Sciatic nerve (tissue), 2 donors: ENCODE results near the gene MRPS16. TPM values are rescaled to one million over a fixed set of nuclear protein-coding genes. Genes with fewer than 3 reads are reported as not detected.

Experiments used
- ATAC-seq: fragments of 200-7000 bp; cut with Tn5 transposase; one replicate; pipeline ENCODE4 v1.9.1; 2020; ENCODE audit warnings: mild to moderate bottlenecking, moderate library complexity
- DNase-seq: peaks from one replicate; pipeline ENCODE4 v3.0.0-alpha.2; 2020; ENCODE audit warnings: low spot score
- intact Hi-C: fragments of 100-400 bp; cut with DNase I; formaldehyde crosslinking; loops from one replicate; pipeline ENCODE4 v1.14.2; 2022
- total RNA-seq: library from RNA; stranded (reverse); fragmentation: NEBNext Ultra II Directional; extraction: Animal tissue kit (Norgen Biotek cat#: 25700); gene quantifications from one replicate; pipeline ENCODE4 v1.2.1, GENCODE V29; 2021
- donor health status: DM: no; HTN: no; CAD: no.
- donor health status: DM: no; HTN: no; CAD: no.

Gene MRPS16
- total RNA-seq, 1 donor from 2014 or later: 40.6 TPM

DNA sequence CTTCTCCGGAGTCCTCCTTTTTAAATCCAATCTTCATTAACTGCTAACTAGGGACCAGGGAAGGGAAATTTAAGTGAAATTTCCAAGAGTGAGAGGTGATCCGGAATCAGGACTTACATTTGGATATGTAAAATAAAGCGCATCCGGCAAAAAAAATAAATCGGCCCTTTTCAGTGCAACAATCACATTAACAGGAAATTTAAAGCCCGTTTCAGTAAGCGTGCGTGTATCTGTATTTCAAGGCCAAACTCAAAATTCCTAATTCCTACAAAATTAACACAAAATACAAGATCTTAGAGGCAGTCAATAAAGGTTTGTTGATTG, 6.2 kb downstream of the MRPS16 start:
- DNase-seq (no peak), ATAC-seq (no peak)
- intact Hi-C loops: no loop called here

DNA sequence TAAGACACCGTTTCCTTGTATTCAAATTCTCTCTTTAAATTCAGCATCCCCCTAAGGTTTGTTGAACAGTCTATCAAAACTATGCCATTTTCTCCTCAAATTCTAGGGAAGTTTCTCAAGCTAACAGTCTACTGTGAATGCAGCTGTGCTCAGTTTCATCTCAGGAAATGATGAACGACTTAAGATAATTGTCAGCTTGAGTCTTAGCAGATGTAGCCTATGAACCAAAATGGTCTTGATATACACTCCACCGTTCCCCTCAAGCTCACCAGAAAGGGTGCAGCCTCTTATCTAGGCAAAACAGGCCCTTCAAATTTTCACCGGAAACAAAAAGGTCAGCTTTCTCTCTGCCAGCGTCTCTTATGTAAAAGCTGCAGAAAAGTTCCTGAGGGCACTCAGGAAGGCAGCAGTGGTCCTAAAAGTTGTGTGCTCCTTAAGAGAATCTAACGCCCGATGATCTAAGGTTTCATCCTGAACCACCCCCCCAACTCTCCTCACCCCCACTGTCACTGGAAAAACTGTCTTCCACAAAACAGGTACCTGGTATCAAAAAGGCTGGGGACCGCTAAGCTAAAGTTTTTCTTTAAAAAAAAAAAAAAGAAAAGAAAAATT, 7.5 kb downstream of the MRPS16 start:
- intact Hi-C loops: no loop called here
- ATAC-seq: no peak
- no peak for DNase-seq

DNA sequence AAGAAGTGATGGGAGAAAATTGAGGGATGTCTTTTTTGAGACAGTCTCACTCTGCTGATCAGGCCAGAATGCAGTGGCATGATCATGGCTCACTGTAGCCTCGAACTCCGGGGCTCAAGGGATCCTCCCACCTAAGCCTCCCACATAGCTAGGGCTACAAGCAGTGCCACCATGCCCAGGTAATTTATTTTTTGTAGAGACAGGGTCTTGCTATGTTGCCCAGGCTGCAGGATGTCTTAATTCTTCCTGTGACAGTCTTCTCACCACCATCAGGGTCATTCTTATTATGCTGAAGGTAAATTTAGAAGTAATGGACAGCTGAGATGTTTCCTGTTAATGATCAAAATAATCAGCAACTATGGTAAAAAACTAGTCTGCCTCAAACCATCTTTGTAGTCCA, 12.5 kb downstream of the MRPS16 start:
- ATAC-seq: no peak
- intact Hi-C loops: no loop called here
- DNase-seq: no peak

DNA sequence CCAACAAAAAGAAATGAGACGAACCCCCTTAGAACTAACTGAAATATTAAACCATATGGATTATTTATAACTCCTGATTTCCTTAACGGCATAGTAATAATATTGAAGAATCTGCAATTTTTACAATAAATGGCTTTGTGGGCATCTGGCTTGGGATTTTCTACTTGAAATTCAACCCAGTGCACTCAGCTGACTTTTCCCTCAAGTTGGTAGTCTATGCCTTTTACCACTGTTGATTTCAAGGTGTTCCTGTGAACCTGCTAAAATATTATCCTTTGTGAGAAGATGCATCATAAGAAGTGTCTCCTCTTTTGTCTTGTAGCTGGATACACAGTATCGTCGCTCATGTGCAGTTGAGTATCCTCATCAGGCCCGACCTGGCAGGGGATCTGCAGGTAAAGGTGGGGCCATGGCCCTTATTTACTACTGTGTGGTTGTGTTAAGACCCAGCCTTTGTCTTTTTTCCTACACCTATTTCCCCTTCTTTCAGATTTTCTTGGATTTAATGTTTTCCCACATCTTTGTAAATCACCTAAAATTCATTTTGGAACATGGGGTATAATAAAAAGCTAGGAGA, 13.4 kb downstream of the MRPS16 start:
- intact Hi-C loops: no loop called here
- ATAC-seq (no peak), DNase-seq (no peak)

DNA sequence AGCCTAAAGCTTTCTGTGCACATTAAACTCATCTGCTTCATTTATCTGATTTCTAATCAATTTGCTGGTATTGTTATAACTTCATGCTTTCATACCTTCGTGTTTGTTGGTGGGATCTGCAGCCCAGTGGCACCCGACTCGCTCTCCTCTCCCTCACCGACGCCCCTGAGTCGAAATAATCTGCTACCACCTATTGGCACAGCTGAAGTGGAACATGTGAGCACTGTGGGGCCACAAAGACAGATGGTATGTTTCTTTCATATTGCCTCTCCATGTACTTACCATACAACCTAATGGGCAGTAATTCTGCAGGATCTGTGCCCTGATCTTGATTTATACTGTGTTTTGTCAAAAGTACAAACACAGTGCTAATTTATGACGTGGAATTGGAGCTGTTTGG, 17.7 kb downstream of the MRPS16 start:
- no peak for ATAC-seq
- no peak for DNase-seq
- intact Hi-C loops: no loop called here

DNA sequence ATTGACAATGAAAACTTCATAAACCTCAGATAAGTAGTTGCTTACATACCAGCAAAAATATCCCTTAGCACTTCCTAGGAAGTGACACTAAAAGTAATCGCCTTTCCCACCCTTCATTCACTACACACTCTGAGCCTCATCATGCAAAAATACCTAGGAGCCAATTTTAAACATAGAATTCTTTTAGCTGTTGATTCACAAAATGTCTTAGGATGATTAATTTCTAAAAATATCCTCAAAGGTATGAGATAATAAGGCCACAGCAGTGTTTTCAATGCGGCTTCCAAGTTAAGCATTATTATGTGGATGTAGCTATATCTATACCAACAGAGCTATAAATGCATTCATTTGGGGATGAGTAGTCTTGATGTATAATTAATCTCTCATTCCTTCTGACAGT, 18.6 kb downstream of the MRPS16 start:
- intact Hi-C loops: no loop called here
- ATAC-seq (no peak), DNase-seq (no peak)

DNA sequence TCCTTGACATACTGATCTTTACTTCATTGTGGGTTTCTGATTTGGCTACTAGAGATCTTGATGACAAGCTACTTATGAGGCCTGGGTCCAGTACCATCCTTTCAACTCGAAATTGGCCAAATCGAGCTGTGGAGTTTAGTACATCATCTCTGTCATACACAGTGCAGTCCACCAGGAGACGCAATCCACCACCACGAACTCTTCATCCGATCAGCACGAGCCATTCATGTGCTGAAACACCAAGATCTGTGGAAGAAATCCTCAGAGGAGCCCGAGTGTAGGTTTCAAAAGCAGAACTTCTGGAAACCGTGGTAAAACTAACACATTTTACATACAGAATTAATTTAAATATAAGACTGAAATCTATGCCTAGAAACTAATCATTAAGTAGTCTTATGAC, 19.6 kb downstream of the MRPS16 start:
- DNase-seq (no peak), ATAC-seq (no peak)
- intact Hi-C loops: no loop called here

DNA sequence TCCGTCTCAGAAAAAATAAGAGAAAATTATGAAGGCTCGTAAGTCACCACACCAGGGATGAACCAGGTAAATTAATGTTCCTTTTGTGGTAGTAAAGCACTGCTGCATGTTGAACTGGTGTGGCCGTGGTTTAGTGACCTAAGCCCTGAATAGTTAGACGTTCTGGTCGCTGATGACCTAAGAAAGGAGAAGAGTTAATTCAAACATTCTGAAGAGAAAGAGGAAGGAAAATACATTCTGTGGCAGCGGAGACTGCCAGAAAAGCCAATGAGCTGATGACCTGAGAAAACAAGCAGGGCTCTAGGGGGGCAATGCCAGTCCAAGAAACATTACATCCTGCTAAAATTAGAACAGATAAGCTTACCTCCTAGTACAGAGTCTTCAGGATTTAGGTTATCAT, 22.9 kb downstream of the MRPS16 start:
- ATAC-seq: no peak
- no peak for DNase-seq
- intact Hi-C loops: no loop called here

DNA sequence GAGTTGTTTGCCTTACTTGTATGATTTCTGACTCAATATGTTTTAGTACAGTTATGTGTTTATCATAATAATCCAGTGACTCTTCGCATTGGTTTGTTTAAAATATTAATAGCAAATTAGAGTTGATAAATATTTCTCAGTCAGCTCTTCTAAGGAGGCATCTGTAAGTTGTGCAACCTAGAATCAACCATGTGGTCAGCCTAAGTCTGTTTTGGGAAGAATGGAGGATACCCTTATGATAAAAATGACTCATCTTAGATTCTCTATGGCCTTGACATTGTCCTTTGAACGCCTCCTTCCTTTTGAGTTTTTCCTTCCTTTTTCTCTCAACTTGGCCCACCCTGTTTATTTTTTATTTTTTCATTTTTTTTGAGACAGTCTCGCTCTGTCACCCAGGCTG, 24.2 kb downstream of the MRPS16 start:
- DNase-seq: no peak
- intact Hi-C loops: no loop called here
- no peak for ATAC-seq

DNA sequence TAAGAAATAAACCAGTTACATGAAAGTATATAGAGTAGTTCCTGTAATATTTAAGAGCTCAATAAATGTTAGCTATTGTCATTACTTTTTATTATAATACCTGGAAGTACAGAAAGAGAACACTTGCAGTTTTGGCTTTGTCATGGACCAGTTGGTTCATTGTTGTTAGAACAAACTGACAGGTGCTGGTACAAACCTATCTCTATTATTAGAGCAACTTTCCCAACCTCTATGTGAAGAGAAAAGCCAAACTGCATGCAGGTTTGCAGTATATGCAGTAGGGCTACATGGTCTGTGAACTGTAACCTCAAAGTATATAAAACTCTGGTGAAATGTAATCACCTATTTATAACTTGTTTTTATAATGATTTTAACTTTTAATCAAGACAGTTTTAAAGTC, 25.8 kb downstream of the MRPS16 start:
- intact Hi-C loops: no loop called here
- DNase-seq: no peak
- ATAC-seq: no peak

DNA sequence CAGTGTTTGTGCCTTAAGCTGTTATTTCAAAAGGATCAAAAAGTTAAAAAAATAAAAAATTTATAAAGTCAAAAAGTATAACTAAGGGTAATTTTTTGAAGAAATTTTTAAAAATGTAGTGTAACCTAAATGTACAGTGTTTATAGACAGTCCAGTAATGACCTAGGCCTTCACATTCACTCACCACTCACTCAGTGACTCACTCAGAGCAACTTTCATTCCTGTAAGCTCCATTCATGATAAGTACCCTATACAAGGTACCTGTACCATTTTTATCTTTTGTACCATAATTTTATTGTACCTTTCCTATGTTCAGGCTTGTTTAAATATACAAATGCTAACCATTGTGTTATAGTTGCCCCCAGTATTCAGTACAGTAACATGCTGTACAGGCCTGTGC, 26.9 kb downstream of the MRPS16 start:
- intact Hi-C loops: no loop called here
- ATAC-seq (no peak), DNase-seq (no peak)

DNA sequence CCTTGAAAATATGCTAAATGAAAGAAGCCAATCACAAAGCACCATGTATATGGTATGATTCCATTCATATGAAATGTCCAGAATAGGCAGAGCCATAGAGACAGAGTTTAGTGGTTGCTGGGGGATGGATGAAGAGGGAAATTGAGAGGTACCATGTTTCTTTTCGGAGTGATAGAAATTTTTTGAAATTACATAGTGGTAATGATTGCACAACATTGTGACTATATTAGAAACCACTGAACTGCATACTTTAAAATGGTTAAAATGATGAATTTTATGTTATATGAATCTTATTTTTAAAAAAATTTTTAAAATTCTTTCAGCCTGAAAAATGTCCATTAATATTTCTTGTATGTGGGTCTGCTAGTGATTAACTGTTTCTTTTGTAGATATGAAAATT, 31.5 kb downstream of the MRPS16 start:
- ATAC-seq (no peak), DNase-seq (no peak)
- intact Hi-C loops: no loop called here

DNA sequence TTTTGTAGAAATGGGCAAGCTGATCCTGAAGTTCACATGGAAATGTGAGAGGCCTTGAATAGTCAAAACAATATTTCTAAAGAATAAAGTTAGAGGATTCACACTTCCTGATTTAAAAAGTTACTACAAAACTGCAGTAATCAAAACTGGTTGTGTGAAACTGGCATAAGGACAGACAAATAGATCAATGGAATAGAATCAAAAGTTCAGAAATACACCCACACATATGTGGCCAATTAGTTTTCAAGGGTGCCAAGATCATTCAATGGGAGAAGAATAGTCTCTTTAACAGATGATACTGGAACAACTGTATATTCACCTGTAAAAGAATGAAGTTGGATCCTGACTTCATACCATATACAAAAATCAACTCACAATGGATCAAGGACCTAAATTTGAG, 33.1 kb downstream of the MRPS16 start:
- intact Hi-C loops: no loop called here
- ATAC-seq (no peak), DNase-seq (no peak)

DNA sequence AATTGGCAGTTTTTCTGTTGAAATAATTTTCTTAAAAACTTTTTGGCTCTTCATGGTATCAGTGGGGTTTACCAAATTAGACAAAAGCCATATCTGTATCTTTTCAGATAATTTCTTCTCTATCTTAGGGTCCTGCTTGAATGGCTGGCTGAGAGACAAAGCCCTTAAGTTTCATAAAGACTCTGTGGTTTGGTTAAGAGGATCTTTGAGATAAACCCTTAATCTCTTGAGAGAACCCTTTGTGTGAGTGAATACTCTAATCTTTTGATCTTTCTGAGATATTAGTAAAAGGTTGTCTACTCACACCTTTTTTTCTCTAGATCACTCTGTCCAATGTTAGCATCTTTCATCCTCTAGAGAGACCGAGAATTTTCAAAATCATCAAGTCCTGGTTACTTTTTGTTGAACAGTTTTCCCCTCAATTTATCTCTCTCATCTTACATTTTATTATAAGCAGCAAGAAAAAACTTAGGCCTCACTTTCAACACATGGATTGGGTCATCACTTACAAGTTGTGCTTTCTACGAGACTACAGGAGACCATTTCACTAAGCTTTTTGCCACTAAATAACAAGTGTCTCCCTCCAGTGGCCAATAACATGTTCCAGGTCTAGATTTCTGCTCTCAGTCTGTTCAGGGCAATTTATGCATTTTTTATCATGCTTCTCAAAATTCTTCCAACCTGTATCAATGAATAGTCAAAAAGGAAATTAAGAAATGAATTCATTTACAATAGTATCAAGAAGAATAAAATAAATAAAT, 33.8 kb downstream of the MRPS16 start:
- intact Hi-C loops: no loop called here
- DNase-seq: no peak
- ATAC-seq: no peak

DNA sequence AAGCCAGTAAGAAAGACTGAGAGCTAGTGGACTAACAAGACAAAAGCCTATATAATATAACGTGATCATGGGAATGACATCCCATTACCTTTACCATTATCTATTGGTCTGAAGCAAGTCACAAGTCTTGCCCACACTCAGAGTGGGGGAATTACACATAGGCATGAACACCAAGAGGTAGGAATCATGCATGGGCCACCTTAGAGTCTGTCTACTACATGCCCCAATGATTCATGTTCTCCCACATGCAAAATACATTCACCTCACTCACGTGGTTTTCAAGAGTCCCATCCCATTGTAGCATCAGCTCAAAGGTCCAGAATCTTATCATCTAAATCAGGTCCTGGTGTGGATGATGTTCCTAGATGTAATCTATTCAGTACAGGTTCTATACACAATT, 34.8 kb downstream of the MRPS16 start:
- intact Hi-C loops: no loop called here
- ATAC-seq: no peak

DNA sequence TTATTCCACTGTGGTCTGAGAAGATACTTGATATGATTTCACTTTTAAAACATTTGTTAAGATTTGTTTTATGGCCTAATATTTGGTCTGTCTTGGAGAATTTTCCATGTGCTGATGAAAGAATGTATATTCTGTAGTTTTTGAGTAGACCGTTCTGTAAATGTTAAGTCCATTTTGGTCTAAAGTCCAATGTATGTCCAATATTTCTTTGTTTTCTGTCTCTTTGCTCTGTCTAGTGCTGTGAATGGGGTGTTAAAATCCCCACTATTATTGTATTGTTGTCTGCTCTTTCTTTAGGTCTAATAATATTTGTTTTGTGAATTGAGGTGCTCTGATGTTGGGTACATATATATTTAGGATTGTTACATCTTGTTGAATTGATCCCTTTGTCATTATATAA, 36.7 kb downstream of the MRPS16 start:
- no peak for ATAC-seq
- no peak for DNase-seq
- intact Hi-C loops: no loop called here

More for the DNA sequence above, 34.8 kb downstream of the MRPS16 start:
- no peak for DNase-seq

DNA sequence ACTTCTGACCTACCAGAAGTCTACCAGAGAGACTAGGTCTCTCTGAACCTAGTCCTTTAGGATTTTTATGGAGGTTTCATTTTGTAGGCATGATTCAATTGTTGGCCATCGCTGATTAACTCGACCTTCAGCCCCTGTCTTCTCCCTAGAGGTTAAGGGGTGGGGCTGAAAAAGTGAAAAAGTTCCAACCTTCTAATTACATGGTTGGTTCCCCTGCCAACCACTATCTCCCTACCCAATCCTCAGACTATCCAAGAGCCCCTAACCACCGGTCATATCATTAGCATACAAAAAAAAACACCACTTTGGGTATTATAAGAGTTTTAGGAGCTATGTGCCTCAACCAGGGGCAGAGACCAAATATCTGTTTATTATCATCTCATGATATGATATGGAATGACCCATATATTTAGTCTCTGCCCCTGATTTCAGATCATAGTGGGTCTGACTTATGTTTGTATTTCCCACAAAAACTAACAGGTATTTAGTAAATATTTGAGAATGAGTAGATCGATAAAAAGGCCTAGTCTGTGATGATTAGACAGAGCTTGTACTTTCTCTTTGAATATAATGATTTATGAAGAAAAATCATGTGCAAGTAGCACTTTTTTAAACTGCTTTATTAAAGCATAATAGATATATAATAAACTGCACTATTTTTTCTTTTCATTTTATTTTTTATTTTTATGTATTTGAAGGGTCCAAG, 41.2 kb downstream of the MRPS16 start:
- ATAC-seq: no peak
- intact Hi-C loops: no loop called here

DNA sequence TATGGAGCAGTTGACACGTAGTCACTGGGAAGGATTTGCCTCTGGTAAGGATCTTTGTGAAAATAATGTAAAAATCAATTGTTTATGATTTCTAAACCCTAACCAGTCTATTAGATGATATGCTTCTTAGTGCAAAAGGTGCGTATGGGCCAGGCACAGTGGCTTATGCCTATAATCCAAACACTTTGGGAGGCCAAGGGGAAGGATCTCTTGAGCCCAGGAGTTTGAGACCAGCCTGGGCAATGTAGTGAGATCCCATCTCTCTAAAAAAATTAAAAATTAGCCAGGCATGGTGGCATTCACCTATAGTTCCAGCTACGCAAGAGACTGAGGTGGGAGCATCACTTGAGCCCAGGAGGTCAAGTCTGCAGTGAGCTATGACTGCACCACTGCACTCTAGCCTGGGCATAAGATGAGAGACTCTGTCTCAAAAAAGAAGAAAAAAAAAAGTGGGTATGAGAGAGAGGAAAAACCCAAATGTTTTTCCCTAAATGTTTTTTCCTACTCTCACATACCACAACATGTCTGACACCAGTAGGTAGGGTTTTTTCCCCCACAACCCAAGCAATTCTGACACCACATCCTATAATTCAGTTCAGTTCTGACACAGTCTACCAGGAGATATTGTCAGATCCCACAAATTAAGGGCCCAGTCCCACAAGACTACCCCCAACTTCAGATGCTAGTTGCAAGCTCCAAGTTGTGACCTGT, 41.9 kb downstream of the MRPS16 start:
- intact Hi-C loops: no loop called here
- DNase-seq (no peak), ATAC-seq (no peak)

More for the DNA sequence above, 41.2 kb downstream of the MRPS16 start:
- no peak for DNase-seq

DNA sequence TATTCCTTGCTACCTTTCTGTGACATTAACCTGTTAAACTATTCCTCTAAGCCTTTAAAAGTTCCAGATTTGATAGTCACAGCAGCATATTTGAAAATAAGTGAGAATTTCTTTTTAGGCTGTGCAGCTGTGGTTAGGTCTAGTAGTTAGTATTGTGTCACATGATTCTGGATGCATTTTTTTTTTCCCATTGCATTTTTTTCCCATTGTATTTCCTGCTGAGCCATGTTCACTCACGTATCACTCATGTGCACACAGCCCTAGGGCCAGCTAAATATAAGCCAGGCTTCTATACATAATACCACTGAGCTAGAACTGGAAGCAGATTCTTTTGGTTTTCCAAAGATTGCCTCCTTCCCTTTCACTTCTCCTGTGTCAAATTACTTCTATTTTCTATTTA, 42.7 kb downstream of the MRPS16 start:
- intact Hi-C loops: no loop called here
- no peak for DNase-seq
- no peak for ATAC-seq

DNA sequence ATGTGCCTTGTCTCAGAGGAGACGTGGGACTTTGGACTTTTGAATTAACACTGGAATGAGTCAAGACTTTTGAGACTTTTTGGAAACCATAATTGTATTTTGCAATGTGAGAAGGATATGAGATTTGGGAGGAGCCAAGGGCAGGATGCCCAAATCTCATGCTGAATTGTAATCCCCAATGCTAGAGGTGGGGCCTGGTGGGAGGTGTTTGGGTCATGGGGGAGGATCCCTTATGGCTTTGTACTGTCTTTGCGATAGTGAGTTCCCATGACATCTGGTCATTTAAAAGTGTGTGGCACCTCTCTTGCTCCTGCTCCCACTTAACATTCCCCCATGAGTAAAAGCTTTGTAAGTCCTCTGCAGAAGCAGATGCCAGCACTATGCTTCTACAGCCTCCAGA, 44.6 kb downstream of the MRPS16 start:
- intact Hi-C loops: no loop called here
- no peak for DNase-seq
- ATAC-seq: no peak
